ENCODE measurements around the gene RARA.
"Not testable (repeated sequence)": the region's sequence is repeated elsewhere in the genome, so short reads cannot be mapped to it uniquely, and the experiment has no call there.

DNA sequence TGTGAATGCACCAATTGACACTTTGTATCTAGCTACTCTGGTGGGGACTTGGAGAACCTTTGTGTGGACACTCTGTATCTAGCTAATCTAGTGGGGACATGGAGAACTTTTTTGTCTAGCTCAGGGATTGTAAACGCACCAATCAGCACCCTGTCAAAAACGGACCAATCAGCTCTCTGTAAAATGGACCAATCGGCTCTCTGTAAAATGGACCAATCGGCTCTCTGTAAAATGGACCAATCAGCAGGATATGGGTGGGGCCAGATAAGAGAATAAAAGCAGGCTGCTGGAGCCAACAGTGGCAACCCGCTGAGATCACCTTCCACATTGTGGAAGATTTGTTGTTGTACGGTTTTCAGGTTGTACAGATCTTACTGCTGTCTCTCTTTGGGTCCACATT, 67.6 kb downstream of the RARA start:
- TF ChIP-seq, protein P1, sequence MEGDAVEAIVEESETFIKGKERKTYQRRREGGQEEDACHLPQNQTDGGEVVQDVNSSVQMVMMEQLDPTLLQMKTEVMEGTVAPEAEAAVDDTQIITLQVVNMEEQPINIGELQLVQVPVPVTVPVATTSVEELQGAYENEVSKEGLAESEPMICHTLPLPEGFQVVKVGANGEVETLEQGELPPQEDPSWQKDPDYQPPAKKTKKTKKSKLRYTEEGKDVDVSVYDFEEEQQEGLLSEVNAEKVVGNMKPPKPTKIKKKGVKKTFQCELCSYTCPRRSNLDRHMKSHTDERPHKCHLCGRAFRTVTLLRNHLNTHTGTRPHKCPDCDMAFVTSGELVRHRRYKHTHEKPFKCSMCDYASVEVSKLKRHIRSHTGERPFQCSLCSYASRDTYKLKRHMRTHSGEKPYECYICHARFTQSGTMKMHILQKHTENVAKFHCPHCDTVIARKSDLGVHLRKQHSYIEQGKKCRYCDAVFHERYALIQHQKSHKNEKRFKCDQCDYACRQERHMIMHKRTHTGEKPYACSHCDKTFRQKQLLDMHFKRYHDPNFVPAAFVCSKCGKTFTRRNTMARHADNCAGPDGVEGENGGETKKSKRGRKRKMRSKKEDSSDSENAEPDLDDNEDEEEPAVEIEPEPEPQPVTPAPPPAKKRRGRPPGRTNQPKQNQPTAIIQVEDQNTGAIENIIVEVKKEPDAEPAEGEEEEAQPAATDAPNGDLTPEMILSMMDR (IDR thresholded peaks at IDR 0.05): not testable (repeated sequence)
- not testable (repeated sequence) for TF ChIP-seq POLR2A (IDR thresholded peaks at IDR 0.05)
